NCI-H2107 treated with DMSO at 0.1 percent for 48 hours (cell line): Measurements from ENCODE around the gene SOD2.

Experiments used
- DNase-seq: peaks from one replicate; lab custom pipeline; 2025; ENCODE audit not compliant: unreplicated experiment; lab: John Stamatoyannopoulos, UW

Gene SOD2

GRCh38 chr6:159645640-159646039 is 47.4 kb downstream of the SOD2 start:
- DNase-seq, result no peak
